Measurements from ENCODE around the gene RAB9A.

RAB9A gene

DNA sequence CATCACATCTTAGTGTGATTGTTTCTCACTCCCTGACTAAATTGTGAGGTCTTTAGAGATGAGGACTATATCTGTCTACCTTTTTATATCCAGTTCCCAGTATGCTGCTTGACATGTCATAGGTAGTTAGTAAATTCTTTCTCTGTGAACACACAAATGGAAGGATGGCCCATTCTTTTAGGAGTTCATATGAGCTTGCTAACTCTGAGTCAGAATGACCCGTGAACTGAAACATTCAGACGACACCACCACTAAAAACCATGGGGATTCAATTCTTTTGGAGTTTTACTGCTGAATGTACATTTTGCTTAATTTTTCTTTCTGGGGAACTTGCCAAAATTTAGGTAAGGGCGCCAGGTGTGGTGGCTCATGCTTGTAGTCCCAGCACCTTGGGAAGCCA, 59.6 kb downstream of the RAB9A start:
- no peak for TF ChIP-seq CTCF (conservative IDR thresholded peaks at IDR 0.05; ENCODE audit: low read depth, low read length)
- DNase-seq (ENCODE audit: low read depth) = no peak
- H3K4me3 ChIP-seq (ENCODE audit: low read depth, low read length) = no peak overlapping the region

DNA sequence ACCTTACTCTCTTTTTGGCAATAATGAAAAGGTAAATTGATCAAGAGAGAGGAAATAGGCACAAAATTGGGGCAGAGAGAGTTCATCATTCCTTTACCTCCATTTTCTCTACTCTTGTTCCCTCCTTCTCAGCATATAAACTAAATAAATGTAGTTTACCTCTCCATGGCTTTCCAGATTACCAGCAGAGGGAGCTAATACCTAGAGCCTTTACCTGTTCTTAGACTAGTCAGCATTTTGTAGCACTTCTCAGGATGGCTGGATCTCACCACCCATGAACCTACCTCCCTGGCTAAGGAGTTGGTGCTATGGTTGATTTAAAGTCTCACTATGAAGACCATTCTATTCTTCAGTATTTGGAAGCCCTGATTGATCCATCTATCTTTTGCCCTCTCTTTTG, 61.3 kb downstream of the RAB9A start:
- H3K4me3 ChIP-seq (ENCODE audit: low read depth, low read length) = no peak overlapping the region
- peak; percentile 56 for DNase-seq (ENCODE audit: low read depth)
- peak; percentile 62 for TF ChIP-seq CTCF (conservative IDR thresholded peaks at IDR 0.05; ENCODE audit: low read depth, low read length)

DNA sequence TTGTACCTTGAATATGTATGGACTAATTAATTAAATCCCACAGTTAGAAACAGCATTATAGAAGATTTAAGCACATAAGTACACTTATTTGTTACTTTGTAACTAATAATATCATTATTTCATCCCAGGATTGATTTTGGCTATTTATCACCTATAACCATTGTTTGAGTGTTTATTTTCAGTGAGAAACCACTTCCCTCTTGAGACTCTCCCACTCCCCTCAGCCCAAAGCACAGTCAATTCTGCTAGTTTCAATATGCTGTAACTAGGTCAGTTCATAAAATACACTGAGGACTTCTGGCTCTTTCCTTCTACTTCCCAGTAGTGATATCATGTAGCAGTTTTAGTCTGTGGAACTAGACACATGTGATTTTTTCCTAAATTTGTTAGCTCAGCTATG, 61.9 kb downstream of the RAB9A start:
- TF ChIP-seq CTCF (conservative IDR thresholded peaks at IDR 0.05; ENCODE audit: low read depth, low read length) = no peak
- no peak overlapping the region for H3K4me3 ChIP-seq (ENCODE audit: low read depth, low read length)
- DNase-seq (ENCODE audit: low read depth) = no peak

DNA sequence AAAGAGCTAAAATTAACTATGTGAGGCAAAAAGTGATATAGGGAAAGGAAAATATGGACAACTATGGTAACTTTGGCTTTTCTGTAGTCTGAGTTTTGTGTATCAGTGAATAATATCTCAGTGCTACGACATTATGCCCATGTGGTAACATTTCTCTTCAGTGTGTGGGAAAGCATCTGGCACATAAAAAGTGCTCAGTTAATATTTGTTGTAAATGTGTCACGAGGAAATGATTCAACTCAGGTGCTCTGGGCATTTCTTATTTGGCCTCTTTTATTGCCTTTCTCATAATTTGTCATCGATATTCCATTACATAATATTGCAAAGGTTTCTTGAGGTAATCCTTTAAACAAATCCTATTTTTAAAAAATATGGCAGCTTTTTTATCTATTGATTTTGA, 63.2 kb downstream of the RAB9A start:
- TF ChIP-seq CTCF (conservative IDR thresholded peaks at IDR 0.05; ENCODE audit: low read depth, low read length) = no peak
- DNase-seq (ENCODE audit: low read depth) = no peak
- no peak overlapping the region for H3K4me3 ChIP-seq (ENCODE audit: low read depth, low read length)

DNA sequence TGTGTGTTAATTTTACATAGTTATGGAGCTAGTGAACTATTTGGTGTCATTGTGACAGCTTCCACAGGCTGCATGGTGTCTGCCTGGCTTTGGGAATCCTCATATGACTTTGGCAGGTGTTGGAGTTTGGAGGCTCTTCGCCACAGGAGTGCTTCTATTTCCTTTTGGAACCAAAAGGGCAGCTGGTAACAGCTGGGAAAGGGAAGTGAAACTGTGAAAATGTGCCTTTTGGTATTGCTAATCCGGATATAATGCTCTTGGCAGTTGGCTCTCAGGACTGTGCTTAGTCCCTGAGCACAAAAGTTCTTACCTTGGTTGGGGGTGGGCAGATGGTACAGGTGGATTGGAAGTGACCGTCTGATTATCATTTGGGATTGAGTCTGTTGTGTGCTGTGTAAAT, 63.7 kb downstream of the RAB9A start:
- no peak overlapping the region for H3K4me3 ChIP-seq (ENCODE audit: low read depth, low read length)
- no peak for TF ChIP-seq CTCF (conservative IDR thresholded peaks at IDR 0.05; ENCODE audit: low read depth, low read length)

GRCh38 chrX:13754765-13755164, 65.8 kb downstream of the RAB9A start:
- no peak for DNase-seq (ENCODE audit: low read depth)
- no peak overlapping the region for H3K4me3 ChIP-seq (ENCODE audit: low read depth, low read length)
- no peak for TF ChIP-seq CTCF (conservative IDR thresholded peaks at IDR 0.05; ENCODE audit: low read depth, low read length)

More for the DNA sequence above, 63.7 kb downstream of the RAB9A start:
- DNase-seq (ENCODE audit: low read depth) = no peak

DNA sequence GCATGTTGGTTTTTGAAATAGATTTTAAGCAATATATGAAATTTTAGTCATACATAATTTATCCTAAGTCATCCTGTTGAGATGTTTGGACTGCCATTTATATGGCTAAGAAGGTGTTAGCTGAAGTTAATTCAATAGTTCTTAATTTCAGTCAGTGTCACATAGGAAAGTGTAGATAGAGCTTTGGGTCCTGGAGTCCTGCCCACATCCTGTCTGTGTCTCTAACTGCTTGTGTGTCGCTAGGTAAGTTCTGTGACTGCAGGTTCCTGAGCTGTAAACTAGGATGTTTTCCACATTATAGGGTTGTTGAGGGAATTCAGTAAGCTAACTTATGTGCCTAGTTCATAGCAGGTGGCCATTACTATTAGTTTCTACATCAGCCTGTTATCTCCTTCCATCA, 66.3 kb downstream of the RAB9A start:
- no peak overlapping the region for H3K4me3 ChIP-seq (ENCODE audit: low read depth, low read length)
- no peak for DNase-seq (ENCODE audit: low read depth)
- TF ChIP-seq CTCF (conservative IDR thresholded peaks at IDR 0.05; ENCODE audit: low read depth, low read length) = no peak
